PC-9 (cell line): ENCODE results near the gene SHISA9.

Experiments used
- CTCF ChIP-seq: fragments of 200-600 bp; sonication (generic); conservative IDR thresholded peaks from 2 replicates; pipeline ENCODE4 v1.6.1; 2017; ENCODE audit warnings: mixed run types, antibody characterized with exemption, mild to moderate bottlenecking, moderate library complexity
- EZH2 ChIP-seq: fragments of 200-600 bp; sonication (generic); IDR thresholded peaks from 2 replicates; pipeline ENCODE4 v1.8.0; 2017; ENCODE audit warnings: antibody characterized with exemption, low read depth

GRCh38 chr16:13093661-13094060 is 192.3 kb downstream of the SHISA9 start:
- TF ChIP-seq CTCF: no peak
- TF ChIP-seq EZH2: no peak
